K562 (cell line): ENCODE measurements around the gene CTNNBL1. TPM values are rescaled to one million over a fixed set of nuclear protein-coding genes. Genes with fewer than 3 reads are reported as not detected.

Experiments used
- ATAC-seq: fragments of 200-7000 bp; cut with Tn5 transposase; 3 replicates; pipeline ENCODE4 v1.9.1; 2020; ENCODE audit warnings: moderate library complexity
- BruUV-seq: library from RNA; stranded (reverse); fragments of 400-500 nt; replicated peaks from 2 replicates; lab custom pipeline; 2021; lab: Mats Ljungman, UMichigan
- CTCF ChIA-PET: fragments of 300-600 bp; formaldehyde crosslinking; extraction: SDS; loops from one replicate; lab custom pipeline; 2021; ENCODE audit warnings: low intra/inter-chr PET ratio; lab: Yijun Ruan, JAX
- POLR2A ChIA-PET: fragments of 300-600, 350-650 bp; sonication (Branson Sonifier 250); formaldehyde crosslinking; extraction: SDS; loops from one replicate; lab custom pipeline; 2021; ENCODE audit warnings: antibody characterized with exemption, inconsistent platforms; lab: Yijun Ruan, JAX
- DNase-seq, 4 experiments: peaks; one replicate each; pipeline versions ENCODE4 v3.0.0 to v3.0.0-alpha.2; 2011 to 2018; ENCODE audit warnings: low spot score in 3 of 4, mixed read lengths in 3 of 4; ENCODE audit errors: extremely low read depth in 1 of 4
- FAIRE-seq: peaks from 2 replicates; lab custom pipeline; 2011; peaks lifted over from hg19 to GRCh38; lab: Jason Lieb, UNC
- H2AFZ ChIP-seq: 2 replicates; pipeline ENCODE4 v1.6.0; 2011; ENCODE audit warnings: low read depth, low read length, control low read depth, inconsistent platforms
- H3K27ac ChIP-seq: fragments of 200-600 bp; 3 replicates; pipeline ENCODE4 v1.8.0; 2011; ENCODE audit warnings: low read depth, mild to moderate bottlenecking, control low read depth, inconsistent platforms, low read length, moderate library complexity, mixed read lengths; ENCODE audit errors: extremely low read depth
- H3K27me3 ChIP-seq, 2 experiments: fragments of 300-600 bp in 1 of 2; 2 replicates in 1 of 2; 3 replicates in 1 of 2; pipeline versions ENCODE4 v1.6.0 to v1.8.0; 2011; ENCODE audit warnings: inconsistent platforms in 2 of 2, low read length in 2 of 2, mild to moderate bottlenecking in 1 of 2, mixed read lengths in 1 of 2, moderate library complexity in 1 of 2; ENCODE audit not compliant: control insufficient read depth in 2 of 2, insufficient read depth in 2 of 2
- H3K36me3 ChIP-seq: fragments of 300-600 bp; 3 replicates; pipeline ENCODE4 v1.8.0; 2011; ENCODE audit warnings: mild to moderate bottlenecking, low read length, inconsistent platforms; ENCODE audit not compliant: control insufficient read depth, insufficient read depth
- H3K4me1 ChIP-seq, 2 experiments: fragments of 200-600 bp in 1 of 2; replicated peaks in 1 of 2; 2 replicates in 1 of 2; 3 replicates in 1 of 2; pipeline versions ENCODE4 v1.5.1 to v1.8.0; 2011; ENCODE audit warnings: inconsistent platforms in 2 of 2, low read length in 2 of 2, mild to moderate bottlenecking in 1 of 2, mixed read lengths in 1 of 2, moderate library complexity in 1 of 2; ENCODE audit not compliant: control insufficient read depth in 2 of 2, insufficient read depth in 2 of 2
- H3K4me2 ChIP-seq: 2 replicates; pipeline ENCODE4 v1.6.1; 2011; ENCODE audit warnings: low read length, control low read depth, inconsistent platforms, mixed read lengths; ENCODE audit not compliant: insufficient read depth
- H3K4me3 ChIP-seq: fragments of 200-600 bp; sonication (generic), shearing (Covaris generic); 2 replicates; pipeline ENCODE4 v1.5.1; 2016; ENCODE audit warnings: control low read depth, inconsistent platforms
- H3K79me2 ChIP-seq: fragments of 200-600 bp; 3 replicates; pipeline ENCODE4 v1.8.0; 2011; ENCODE audit warnings: low read length, inconsistent platforms; ENCODE audit not compliant: control insufficient read depth, insufficient read depth
- H3K9ac ChIP-seq, 2 experiments: 2 replicates each; pipeline versions ENCODE4 v1.6.0 to v1.6.1; 2011; ENCODE audit warnings: low read depth in 2 of 2, low read length in 2 of 2, control low read depth in 1 of 2, inconsistent platforms in 1 of 2, mild to moderate bottlenecking in 1 of 2, mixed read lengths in 1 of 2; ENCODE audit not compliant: insufficient read depth in 1 of 2
- H3K9me1 ChIP-seq: one replicate; pipeline ENCODE4 v1.6.0; 2011; ENCODE audit warnings: inconsistent platforms, mild to moderate bottlenecking, low read length, moderate library complexity; ENCODE audit not compliant: control insufficient read depth, insufficient read depth
- H3K9me3 ChIP-seq: replicated peaks from 2 replicates; pipeline ENCODE4 v1.5.1; 2011; ENCODE audit warnings: low read depth, low read length, inconsistent platforms; ENCODE audit not compliant: control insufficient read depth, insufficient read depth
- H4K20me1 ChIP-seq: replicated peaks from 2 replicates; pipeline ENCODE4 v1.6.1; 2011; ENCODE audit warnings: low read length, inconsistent platforms, mixed read lengths; ENCODE audit not compliant: control insufficient read depth, insufficient read depth
- BRCA1 ChIP-seq, 2 experiments: fragments of 450-650 bp in 1 of 2; sonication (generic) in 1 of 2; formaldehyde crosslinking in 1 of 2; IDR thresholded peaks; 2 replicates each; pipeline versions ENCODE4 v1.5.0 to v1.6.1; 2017 to 2020; ENCODE audit warnings: mild to moderate bottlenecking in 1 of 2, missing genetic modification reagents in 1 of 2
- CBX2 ChIP-seq: fragments of 200-600 bp; sonication (generic); IDR thresholded peaks from one replicate; pipeline ENCODE4 v1.6.1; 2012; ENCODE audit warnings: mild to moderate bottlenecking, low read length, inconsistent platforms; ENCODE audit not compliant: insufficient read depth, poor library complexity, severe bottlenecking
- CEBPB ChIP-seq: fragments of 450-650 bp; IDR thresholded peaks from 2 replicates; pipeline ENCODE4 v1.6.1; 2016; ENCODE audit warnings: missing genetic modification characterization, missing compliant biosample characterization
- CEBPG ChIP-seq, 3 experiments: fragments of 200-800 bp in 1 of 3; sonication (Bioruptor generic) in 1 of 3; sonication (generic) in 1 of 3; formaldehyde crosslinking in 1 of 3; IDR thresholded peaks in 2 of 3; conservative IDR thresholded peaks in 1 of 3; 2 replicates each; pipeline versions ENCODE4 v1.6.1 to v1.8.0; 2016 to 2022; ENCODE audit warnings: missing compliant biosample characterization in 2 of 3, missing genetic modification characterization in 2 of 3, mild to moderate bottlenecking in 1 of 3, missing genetic modification reagents in 1 of 3
- CXXC5 ChIP-seq: fragments of 250-450 bp; sonication (Bioruptor Pico); IDR thresholded peaks from 2 replicates; pipeline ENCODE4 v1.8.0; 2022; ENCODE audit warnings: inconsistent platforms, mild to moderate bottlenecking, moderate library complexity
- GABPB1 ChIP-seq: sonication (generic); formaldehyde crosslinking; IDR thresholded peaks from 2 replicates; pipeline ENCODE4 v1.8.0; 2022; ENCODE audit warnings: mild to moderate bottlenecking, missing genetic modification reagents
- HDAC1 ChIP-seq, 2 experiments: fragments of 450-650 bp; IDR thresholded peaks; 2 replicates each; pipeline ENCODE4 v1.6.1; 2016 to 2017; ENCODE audit warnings: inconsistent platforms in 1 of 2, mild to moderate bottlenecking in 1 of 2, moderate library complexity in 1 of 2
- MTA3 ChIP-seq: fragments of 450-650 bp; formaldehyde crosslinking; IDR thresholded peaks from 2 replicates; pipeline ENCODE4 v1.6.1; 2017; ENCODE audit warnings: mild to moderate bottlenecking, borderline replicate concordance
- RCOR1 ChIP-seq, 2 experiments: IDR thresholded peaks; 2 replicates each; pipeline ENCODE4 v1.6.1; 2012; ENCODE audit warnings: low read depth in 2 of 2, low read length in 2 of 2, borderline replicate concordance in 1 of 2, improper control_type of control experiment in 1 of 2
- TCF7 ChIP-seq: sonication (generic); IDR thresholded peaks from 2 replicates; pipeline ENCODE4 v1.6.1; 2016; ENCODE audit warnings: antibody characterized with exemption, borderline replicate concordance
- ZNF140 ChIP-seq: fragments of 250-450 bp; sonication (Bioruptor Pico); IDR thresholded peaks from 2 replicates; pipeline ENCODE4 v1.8.0; 2021; ENCODE audit warnings: moderate library complexity, mild to moderate bottlenecking, inconsistent platforms
- ZNF197 ChIP-seq: fragments of 200-800 bp; sonication (Bioruptor generic); IDR thresholded peaks from 2 replicates; pipeline ENCODE4 v1.6.1; 2016; ENCODE audit warnings: low read depth, missing genetic modification characterization, missing compliant biosample characterization
- ZNF431 ChIP-seq: sonication (generic); formaldehyde crosslinking; IDR thresholded peaks from 2 replicates; pipeline ENCODE4 v1.8.0; 2022; ENCODE audit warnings: mild to moderate bottlenecking, missing genetic modification reagents
- WGBS: fragments of 100-300 bp; shearing (Covaris generic); methylation state at CpG from one replicate; pipeline ENCODE4 v1.1.6; 2016; ENCODE audit warnings: low coverage, mixed read lengths; ENCODE audit not compliant: insufficient coverage; ENCODE audit errors: missing lambda C conversion rate; 5-methylcytosine and 5-hydroxymethylcytosine counted together
- in situ Hi-C: fragments of 300-500 bp; cut with MboI; formaldehyde crosslinking; loops from 4 replicates; pipeline ENCODE4 v1.15.0; 2018; ENCODE audit warnings: inconsistent platforms, mixed read lengths
- intact Hi-C: fragments of 100-400 bp; cut with micrococcal nuclease; formaldehyde crosslinking; loops from 2 replicates; pipeline ENCODE4 v1.14.2; 2022
- polyA plus RNA-seq, 8 experiments: library from polyadenylated mRNA; depleted of rRNA in 4 of 8; stranded (reverse) in 5 of 8; unstranded in 3 of 8; fragments of >200 nt; fragmentation: Nextera tagmentation in 2 of 8; fragmentation: Illumina TruSeq in 1 of 8; extraction: Ambion mirVana in 2 of 8; extraction: Trizol in 1 of 8; gene quantifications; 2 replicates each; pipeline versions ENCODE4 v1.2.1 to v1.2.3, GENCODE V29; 2011 to 2014; ENCODE audit warnings: inconsistent platforms in 1 of 8, missing spikeins in 1 of 8
- total RNA-seq, 7 experiments: library from RNA; depleted of rRNA in 6 of 7; stranded (reverse); fragments of >200 nt in 6 of 7; fragmentation: Illumina TruSeq in 2 of 7; extraction: Trizol in 2 of 7; gene quantifications; 2 replicates each; pipeline versions ENCODE4 v1.2.1 to v1.2.3, GENCODE V29; 2011 to 2021; ENCODE audit warnings: low replicate concordance in 1 of 7
- TF ChIP-seq, protein P1 (sequence below): fragments of 450-650 bp; IDR thresholded peaks from 2 replicates; pipeline ENCODE4 v1.6.1; 2018; ENCODE audit warnings: mild to moderate bottlenecking, low read depth; ENCODE audit not compliant: partially characterized antibody
- TF ChIP-seq, protein P2 (sequence below): fragments of 200-800 bp; sonication (Bioruptor generic); IDR thresholded peaks from 2 replicates; pipeline ENCODE4 v1.6.1; 2017; ENCODE audit warnings: missing genetic modification characterization, missing compliant biosample characterization
- TF ChIP-seq, protein P3 (sequence below): fragments of 450-650 bp; IDR thresholded peaks from 2 replicates; pipeline ENCODE4 v1.6.1; 2016; ENCODE audit warnings: antibody characterized with exemption

Gene CTNNBL1
- total and polyA plus RNA-seq, 9 of the 15 experiments (the other 6 are each of a cell fraction or from before 2014, with no cell fraction given) = 32.4 to 85.6 (median 43.6) TPM

DNA sequence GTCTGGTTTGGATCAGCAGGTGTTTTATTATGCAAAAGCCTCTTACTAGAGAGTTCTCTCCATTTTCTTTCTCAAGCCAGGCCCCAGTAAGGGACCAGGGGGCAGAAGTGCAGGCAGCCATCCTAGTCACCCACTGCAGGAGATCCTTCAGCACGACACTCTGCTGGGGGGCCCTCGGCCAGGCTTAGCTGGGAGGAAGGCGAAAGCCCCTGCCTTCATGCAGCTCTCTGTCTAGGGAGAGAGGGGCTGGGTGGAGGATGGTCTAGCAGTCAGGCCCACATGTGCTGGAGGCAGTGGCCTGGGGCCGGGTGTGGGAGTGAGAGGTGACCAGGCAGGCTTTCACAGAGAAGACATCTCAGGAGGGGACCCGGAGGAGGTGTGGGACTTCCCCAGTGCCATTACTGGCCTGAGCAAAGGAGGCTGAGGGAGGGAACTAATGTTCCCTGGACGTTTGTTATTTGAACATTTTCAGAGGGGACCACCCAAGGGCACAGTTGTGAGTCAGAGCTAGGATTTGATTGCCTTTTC lies 175.6 kb downstream of the CTNNBL1 start (continued):
- TF ChIP-seq, protein P1, sequence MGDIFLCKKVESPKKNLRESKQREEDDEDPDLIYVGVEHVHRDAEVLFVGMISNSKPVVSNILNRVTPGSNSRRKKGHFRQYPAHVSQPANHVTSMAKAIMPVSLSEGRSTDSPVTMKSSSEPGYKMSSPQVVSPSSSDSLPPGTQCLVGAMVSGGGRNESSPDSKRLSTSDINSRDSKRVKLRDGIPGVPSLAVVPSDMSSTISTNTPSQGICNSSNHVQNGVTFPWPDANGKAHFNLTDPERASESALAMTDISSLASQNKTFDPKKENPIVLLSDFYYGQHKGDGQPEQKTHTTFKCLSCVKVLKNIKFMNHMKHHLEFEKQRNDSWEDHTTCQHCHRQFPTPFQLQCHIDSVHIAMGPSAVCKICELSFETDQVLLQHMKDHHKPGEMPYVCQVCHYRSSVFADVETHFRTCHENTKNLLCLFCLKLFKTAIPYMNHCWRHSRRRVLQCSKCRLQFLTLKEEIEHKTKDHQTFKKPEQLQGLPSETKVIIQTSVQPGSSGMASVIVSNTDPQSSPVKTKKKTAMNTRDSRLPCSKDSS = no peak
- TF ChIP-seq TCF7 (no peak), BRCA1 (IDR thresholded peaks at IDR 0.05) (no peak), BRCA1 (CRISPR knock-in tag; IDR thresholded peaks at IDR 0.05) (no peak), CBX2 (no peak), RCOR1 (IDR thresholded peaks at IDR 0.05; ENCODE audit: borderline replicate concordance in 1 of 2, low read depth in 2 of 2, low read length in 2 of 2) (no peak)

DNA sequence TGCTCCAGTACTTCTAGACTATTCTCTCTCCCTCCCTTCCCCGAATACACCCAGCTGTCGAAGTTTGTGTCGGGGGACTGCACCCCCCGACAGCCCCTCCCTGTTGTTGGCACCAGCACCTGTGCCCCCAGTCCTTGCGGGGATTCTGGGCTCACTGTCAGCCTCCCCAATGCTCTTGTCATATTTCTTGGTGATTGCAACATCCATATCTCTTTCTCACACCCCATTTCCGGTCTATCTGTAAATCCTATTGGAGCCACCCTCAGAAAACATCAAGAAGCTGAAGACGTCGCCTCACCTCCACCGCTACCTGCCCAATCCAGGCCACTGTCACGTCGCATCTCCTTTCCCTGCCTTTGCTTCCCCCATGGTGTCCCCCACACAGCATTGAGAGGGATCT lies 176.5 kb downstream of the CTNNBL1 start:
- Histone ChIP-seq H3K36me3 (peaks cover 6% of the 10 kb centered on the region; the same call in 1 of the 3 replicates), H2AFZ (no peak overlapping the region), H3K9me3 (no peaks in the 10 kb centered on the region), H3K79me2 (no peaks in the 10 kb centered on the region), H3K27me3 (no peaks in the 10 kb centered on the region; a peak in 1 of 5 replicates), H4K20me1 (no peaks in the 10 kb centered on the region), H3K9ac (no peak overlapping the region; a peak in 1 of 4 replicates), H3K4me1 (peaks cover 0 to 4% of the 10 kb centered on the region in 2 experiments; a peak in 3 of 5 replicates), H3K4me3 (no peak overlapping the region), H3K4me2 (no peak overlapping the region), H3K9me1 (no peaks in the 10 kb centered on the region), H3K27ac (no peak overlapping the region)
- no peak for DNase-seq
- WGBS = 65% methylated on average over 11 of the region's 11 CpGs
- no peak for FAIRE-seq
- in situ Hi-C loops = no loop called here
- intact Hi-C loops = no loop called here
- ChIA-PET POLR2A (interaction anchor here (0.7 to 1.1 kb wide), 2 partner anchors 12 to 129 kb away, joined by 3 read pairs; no protein-coding TSS in a partner anchor), CTCF (no interaction called here)
- no TSS peak for BruUV-seq
- ATAC-seq = no peak
- TF ChIP-seq, protein P2, sequence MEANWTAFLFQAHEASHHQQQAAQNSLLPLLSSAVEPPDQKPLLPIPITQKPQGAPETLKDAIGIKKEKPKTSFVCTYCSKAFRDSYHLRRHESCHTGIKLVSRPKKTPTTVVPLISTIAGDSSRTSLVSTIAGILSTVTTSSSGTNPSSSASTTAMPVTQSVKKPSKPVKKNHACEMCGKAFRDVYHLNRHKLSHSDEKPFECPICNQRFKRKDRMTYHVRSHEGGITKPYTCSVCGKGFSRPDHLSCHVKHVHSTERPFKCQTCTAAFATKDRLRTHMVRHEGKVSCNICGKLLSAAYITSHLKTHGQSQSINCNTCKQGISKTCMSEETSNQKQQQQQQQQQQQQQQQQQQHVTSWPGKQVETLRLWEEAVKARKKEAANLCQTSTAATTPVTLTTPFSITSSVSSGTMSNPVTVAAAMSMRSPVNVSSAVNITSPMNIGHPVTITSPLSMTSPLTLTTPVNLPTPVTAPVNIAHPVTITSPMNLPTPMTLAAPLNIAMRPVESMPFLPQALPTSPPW (CRISPR knock-in tag) = no peak
- no peak for TF ChIP-seq GABPB1 (CRISPR knock-in tag)
- TF ChIP-seq ZNF140 (CRISPR knock-in tag) = no peak
- no peak for TF ChIP-seq ZNF197
- TF ChIP-seq, protein P3, sequence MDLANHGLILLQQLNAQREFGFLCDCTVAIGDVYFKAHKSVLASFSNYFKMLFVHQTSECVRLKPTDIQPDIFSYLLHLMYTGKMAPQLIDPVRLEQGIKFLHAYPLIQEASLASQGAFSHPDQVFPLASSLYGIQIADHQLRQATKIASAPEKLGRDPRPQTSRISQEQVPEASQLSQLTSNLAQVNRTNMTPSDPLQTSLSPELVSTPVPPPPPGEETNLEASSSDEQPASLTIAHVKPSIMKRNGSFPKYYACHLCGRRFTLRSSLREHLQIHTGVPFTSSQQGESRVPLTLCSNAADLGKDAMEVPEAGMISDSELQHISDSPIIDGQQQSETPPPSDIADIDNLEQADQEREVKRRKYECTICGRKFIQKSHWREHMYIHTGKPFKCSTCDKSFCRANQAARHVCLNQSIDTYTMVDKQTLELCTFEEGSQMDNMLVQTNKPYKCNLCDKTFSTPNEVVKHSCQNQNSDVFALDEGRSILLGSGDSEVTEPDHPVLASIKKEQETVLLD = no peak
- no peak for TF ChIP-seq HDAC1 (IDR thresholded peaks at IDR 0.05)
- TF ChIP-seq MTA3 = no peak
- peak; percentile 75 for TF ChIP-seq CEBPB (tag)
- TF ChIP-seq CXXC5 (CRISPR knock-in tag) = 0 out of 2 replicates have a peak, but pooled peaks have one; percentile 10
- TF ChIP-seq ZNF431 (CRISPR knock-in tag) = no peak
- TF ChIP-seq CEBPG (CRISPR knock-in tag; IDR thresholded peaks at IDR 0.05) = no peak
- TF ChIP-seq CEBPG (tag; conservative IDR thresholded peaks at IDR 0.05 in 1 of 2, IDR thresholded peaks at IDR 0.05 in 1 of 2) = peak in 1 of 2 experiments; percentile 56; a peak in 2 of 4 replicates
